ENCODE results near the gene ADCY2. TPM values are rescaled to one million over a fixed set of nuclear protein-coding genes. Genes with fewer than 3 reads are reported as not detected.

The ADCY2 gene
- total and polyA plus RNA-seq, 9 of the 15 experiments (the other 6 are each of a cell fraction or from before 2014, with no cell fraction given), result 0.01 to 0.15 (median 0.03) TPM; not detected in 5

GRCh38 chr5:7683753-7684152 is 287.8 kb downstream of the ADCY2 start (continued):
- TF ChIP-seq THRB (CRISPR knock-in tag; conservative IDR thresholded peaks at IDR 0.05) (no peak), ZNF407 (IDR thresholded peaks at IDR 0.05; ENCODE audit: low read depth) (no peak), EHMT2 (IDR thresholded peaks at IDR 0.05) (no peak), NELFE (IDR thresholded peaks at IDR 0.05; ENCODE audit: insufficient read depth, insufficient read length) (no peak), SAFB2 (IDR thresholded peaks at IDR 0.05; ENCODE audit: borderline replicate concordance, low read depth, low read length, severe bottlenecking) (no peak), ZNF277 (CRISPR knock-in tag; IDR thresholded peaks at IDR 0.05; ENCODE audit: borderline replicate concordance) (no peak), CBX8 (IDR thresholded peaks at IDR 0.05; ENCODE audit: borderline replicate concordance, extremely low read depth, low read depth, low read length, poor library complexity, severe bottlenecking) (no peak), MBD1 (CRISPR knock-in tag; IDR thresholded peaks at IDR 0.05) (no peak), RBM15 (IDR thresholded peaks at IDR 0.05; ENCODE audit: insufficient read depth, low read length) (no peak)

Measured in K562 (cell line).